Left lung (tissue), 10 donors: Measurements from ENCODE around the gene TMPRSS5. TPM values are rescaled to one million over a fixed set of nuclear protein-coding genes. Genes with fewer than 3 reads are reported as not detected.

Experiments used
- ATAC-seq: fragments of 200-7000 bp; cut with Tn5 transposase; one replicate; pipeline ENCODE4 v1.9.1; 2020; ENCODE audit warnings: moderate library complexity
- DNase-seq, 4 donors: peaks; one replicate each; pipeline ENCODE4 v3.0.0-alpha.2; 2013 to 2020
- H3K27ac ChIP-seq, 2 donors: fragments of 200-600 bp; sonication (generic) in 1 of 2; one replicate each; pipeline versions ENCODE4 v1.5.0 to v1.8.0; 2020 to 2021
- H3K27me3 ChIP-seq, 2 donors: fragments of 200-600 bp; sonication (generic) in 1 of 2; one replicate each; pipeline versions ENCODE4 v1.5.0 to v1.8.0; 2020 to 2021
- H3K36me3 ChIP-seq, 2 donors: fragments of 200-600 bp; sonication (generic) in 1 of 2; one replicate each; pipeline versions ENCODE4 v1.5.0 to v1.8.0; 2020 to 2021
- H3K4me1 ChIP-seq, 2 donors: fragments of 200-600 bp; one replicate each; pipeline ENCODE4 v1.8.0; 2021
- H3K4me3 ChIP-seq, 2 donors: fragments of 200-600 bp; sonication (generic) in 1 of 2; one replicate each; pipeline versions ENCODE4 v1.5.0 to v1.8.0; 2020 to 2021; ENCODE audit warnings: mild to moderate bottlenecking in 1 of 2
- H3K9me3 ChIP-seq, 2 donors: fragments of 200-600 bp; sonication (generic) in 1 of 2; one replicate each; pipeline versions ENCODE4 v1.5.0 to v1.8.0; 2020 to 2021
- intact Hi-C, 2 donors: fragments of 100-400 bp; cut with DNase I; formaldehyde crosslinking; loops; one replicate each; pipeline versions ENCODE4 v1.11.2 to v1.14.2; 2022
- polyA plus RNA-seq, 6 donors: library from polyadenylated mRNA; unstranded; fragments of 120-200 nt; gene quantifications; one replicate each; pipeline ENCODE4 v1.2.1, GENCODE V29; 2013; ENCODE audit not compliant: insufficient read length in 6 of 6
- total RNA-seq, 2 donors: library from RNA; stranded (reverse); fragmentation: NEBNext Ultra II Directional; extraction: Animal tissue kit (Norgen Biotek cat#: 25700); gene quantifications; one replicate each; pipeline ENCODE4 v1.2.1, GENCODE V29; 2021
- TF ChIP-seq, protein P1 (sequence below), 2 donors: fragments of 200-600 bp; sonication (generic) in 1 of 2; IDR thresholded peaks; one replicate each; pipeline versions ENCODE4 v1.5.0 to v1.8.0; 2021; ENCODE audit warnings: antibody characterized with exemption in 2 of 2
- donor health status: DM: no; HTN: yes; CAD: no.
- donor health status: DM: no; HTN: no; CAD: no.

Gene TMPRSS5
- total and polyA plus RNA-seq, 8 donors: 0.23 to 2.3 (median 1.4) TPM

DNA sequence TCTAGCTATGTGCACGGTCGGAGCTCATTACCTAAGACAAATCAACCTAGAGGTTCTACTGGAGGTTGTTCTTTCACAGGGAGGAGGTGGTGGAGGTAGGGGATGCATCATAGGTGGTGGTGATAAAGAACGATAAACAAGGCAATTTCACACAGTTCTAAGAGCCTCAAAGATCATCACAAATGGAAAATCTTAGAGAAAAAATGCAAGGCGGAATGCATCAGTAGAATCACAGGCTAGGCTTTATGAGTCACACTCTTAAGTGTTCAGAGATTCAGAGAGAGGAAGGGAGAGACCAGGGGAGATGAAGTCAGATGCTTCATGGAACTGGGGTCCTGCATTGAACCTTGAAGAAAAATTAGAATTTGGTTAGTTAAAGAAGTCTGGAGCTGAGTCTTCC, 58.3 kb downstream of the TMPRSS5 start:
- Histone ChIP-seq H3K4me1 (no peaks in the 10 kb centered on the region), H3K9me3 (peaks cover 0 to 6% of the 10 kb centered on the region in 2 donors), H3K4me3 (no peak overlapping the region), H3K36me3 (no peaks in the 10 kb centered on the region), H3K27me3 (no peaks in the 10 kb centered on the region), H3K27ac (no peak overlapping the region)
- TF ChIP-seq, protein P1, sequence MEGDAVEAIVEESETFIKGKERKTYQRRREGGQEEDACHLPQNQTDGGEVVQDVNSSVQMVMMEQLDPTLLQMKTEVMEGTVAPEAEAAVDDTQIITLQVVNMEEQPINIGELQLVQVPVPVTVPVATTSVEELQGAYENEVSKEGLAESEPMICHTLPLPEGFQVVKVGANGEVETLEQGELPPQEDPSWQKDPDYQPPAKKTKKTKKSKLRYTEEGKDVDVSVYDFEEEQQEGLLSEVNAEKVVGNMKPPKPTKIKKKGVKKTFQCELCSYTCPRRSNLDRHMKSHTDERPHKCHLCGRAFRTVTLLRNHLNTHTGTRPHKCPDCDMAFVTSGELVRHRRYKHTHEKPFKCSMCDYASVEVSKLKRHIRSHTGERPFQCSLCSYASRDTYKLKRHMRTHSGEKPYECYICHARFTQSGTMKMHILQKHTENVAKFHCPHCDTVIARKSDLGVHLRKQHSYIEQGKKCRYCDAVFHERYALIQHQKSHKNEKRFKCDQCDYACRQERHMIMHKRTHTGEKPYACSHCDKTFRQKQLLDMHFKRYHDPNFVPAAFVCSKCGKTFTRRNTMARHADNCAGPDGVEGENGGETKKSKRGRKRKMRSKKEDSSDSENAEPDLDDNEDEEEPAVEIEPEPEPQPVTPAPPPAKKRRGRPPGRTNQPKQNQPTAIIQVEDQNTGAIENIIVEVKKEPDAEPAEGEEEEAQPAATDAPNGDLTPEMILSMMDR (IDR thresholded peaks at IDR 0.05): no peak
- intact Hi-C loops: no loop called here
- DNase-seq (no peak), ATAC-seq (no peak)

DNA sequence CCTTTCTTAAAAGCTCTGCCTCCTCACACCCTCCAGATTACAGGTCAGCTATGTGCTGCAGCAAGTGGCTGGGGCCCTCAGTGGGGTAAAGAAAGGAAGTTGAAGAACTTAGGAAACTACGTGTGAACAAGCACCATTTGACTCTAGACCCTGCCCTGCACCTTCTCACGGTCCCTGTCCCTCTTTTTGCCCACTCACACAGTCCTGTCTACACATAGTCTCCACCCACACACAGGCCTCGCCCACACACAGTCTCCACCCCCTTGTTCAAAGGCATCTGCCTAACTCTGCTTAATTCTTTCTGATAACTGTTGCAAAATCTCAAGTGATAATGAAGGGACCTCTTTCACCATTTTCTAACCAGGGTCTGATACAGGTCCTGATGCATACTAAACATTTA, 59.0 kb downstream of the TMPRSS5 start:
- peaks cover 0 to 6% of the 10 kb centered on the region in 2 donors for H3K9me3 ChIP-seq
- no peak overlapping the region for H3K4me3 ChIP-seq
- no peak for ATAC-seq
- TF ChIP-seq, protein P1 (IDR thresholded peaks at IDR 0.05): no peak
- no peaks in the 10 kb centered on the region for H3K36me3 ChIP-seq
- no peak overlapping the region for H3K27ac ChIP-seq
- DNase-seq: no peak
- intact Hi-C loops: no loop called here
- no peaks in the 10 kb centered on the region for H3K4me1 ChIP-seq
- H3K27me3 ChIP-seq: no peaks in the 10 kb centered on the region

DNA sequence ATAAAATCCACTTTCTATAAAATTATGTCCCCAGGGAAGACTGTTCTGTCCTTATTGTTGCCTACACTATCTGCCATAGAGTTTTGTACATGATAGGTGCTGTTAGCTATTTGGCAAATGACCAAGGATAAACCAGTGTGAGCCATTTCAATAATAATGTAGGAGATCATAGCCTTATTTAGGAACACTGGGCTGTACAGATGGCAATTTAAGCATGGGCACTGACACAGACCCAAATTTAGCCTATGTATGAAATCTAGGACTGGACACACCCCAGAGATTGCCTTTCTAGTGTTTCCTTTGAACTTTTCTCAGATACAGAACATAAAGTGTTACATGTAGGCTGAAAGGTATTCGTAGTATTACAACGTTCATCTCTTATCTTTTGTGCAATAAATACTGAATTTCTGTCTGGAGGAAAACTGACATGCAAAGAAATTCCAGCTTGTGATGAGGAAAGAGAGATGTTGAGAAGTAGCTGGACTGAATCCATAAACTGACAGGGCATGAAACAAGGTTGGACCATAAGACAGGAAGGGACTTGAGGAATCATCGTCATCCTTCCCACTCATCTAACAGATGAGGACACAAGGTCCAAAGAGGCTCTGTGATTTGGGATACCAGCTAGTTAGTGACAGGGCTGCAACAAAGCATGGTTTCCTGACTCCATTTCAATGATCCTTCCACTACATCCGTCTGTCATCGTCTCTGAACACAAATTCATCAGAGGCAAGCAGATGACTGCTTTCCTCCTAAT, 60.3 kb downstream of the TMPRSS5 start:
- DNase-seq (no peak), ATAC-seq (no peak)
- H3K27ac ChIP-seq: no peak overlapping the region
- no peaks in the 10 kb centered on the region for H3K36me3 ChIP-seq
- no peak overlapping the region for H3K4me3 ChIP-seq
- intact Hi-C loops: no loop called here
- no peaks in the 10 kb centered on the region for H3K4me1 ChIP-seq
- no peaks in the 10 kb centered on the region for H3K27me3 ChIP-seq
- TF ChIP-seq, protein P1 (IDR thresholded peaks at IDR 0.05): no peak
- H3K9me3 ChIP-seq: peaks cover 0 to 6% of the 10 kb centered on the region in 2 donors

DNA sequence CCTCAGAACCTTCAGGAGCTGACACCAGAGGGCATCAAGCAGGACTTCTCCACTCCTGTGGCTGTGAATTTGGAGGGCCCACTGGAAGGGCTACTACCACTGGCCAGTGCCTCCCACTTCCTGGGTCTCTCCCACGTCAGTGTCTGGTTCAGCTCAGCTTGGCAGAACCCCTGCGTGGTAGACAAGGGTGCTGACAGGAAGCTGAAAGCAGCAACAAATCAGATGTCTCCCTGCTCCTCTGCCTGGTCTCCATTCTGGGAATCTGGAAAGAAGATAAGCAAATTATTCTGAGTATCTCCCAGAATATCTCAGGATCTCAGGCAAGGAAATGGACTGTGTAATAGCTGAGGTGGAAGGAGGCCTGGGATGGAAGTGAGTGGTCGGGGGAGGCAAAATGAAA, 61.5 kb downstream of the TMPRSS5 start:
- no peaks in the 10 kb centered on the region for H3K4me1 ChIP-seq

DNA sequence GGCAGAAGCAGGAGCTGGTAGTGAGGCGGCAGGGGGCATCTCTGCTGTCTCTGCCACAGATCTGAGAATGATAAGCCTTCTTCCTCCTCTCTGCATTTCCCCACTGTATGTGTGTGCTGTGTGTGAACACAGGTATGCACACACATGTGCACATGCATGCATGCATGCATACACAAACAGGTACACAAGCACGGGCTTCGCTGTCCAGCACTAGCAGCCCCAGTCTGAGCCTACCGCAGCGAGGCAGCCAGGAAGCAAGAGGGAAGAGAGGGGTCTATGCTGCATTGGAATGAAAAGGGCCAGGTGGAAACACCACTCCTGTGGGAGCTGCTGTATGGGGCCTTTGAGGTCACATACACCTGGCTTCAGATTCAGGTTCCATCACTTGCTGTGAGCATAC, 62.4 kb downstream of the TMPRSS5 start:
- intact Hi-C loops: no loop called here
- Histone ChIP-seq H3K27me3 (no peaks in the 10 kb centered on the region), H3K4me3 (no peak overlapping the region)

More for the DNA sequence above, 61.5 kb downstream of the TMPRSS5 start:
- TF ChIP-seq, protein P1 (IDR thresholded peaks at IDR 0.05): no peak
- ATAC-seq: no peak
- intact Hi-C loops: no loop called here
- Histone ChIP-seq H3K36me3 (no peaks in the 10 kb centered on the region), H3K27ac (no peak overlapping the region), H3K9me3 (peaks cover 0 to 6% of the 10 kb centered on the region in 2 donors), H3K27me3 (no peaks in the 10 kb centered on the region), H3K4me3 (no peak overlapping the region)
- no peak for DNase-seq

More for the DNA sequence above, 62.4 kb downstream of the TMPRSS5 start:
- Histone ChIP-seq H3K36me3 (no peaks in the 10 kb centered on the region), H3K4me1 (no peaks in the 10 kb centered on the region), H3K27ac (no peak overlapping the region), H3K9me3 (no peaks in the 10 kb centered on the region)
- DNase-seq (no peak), ATAC-seq (no peak)
- TF ChIP-seq, protein P1 (IDR thresholded peaks at IDR 0.05): no peak
